ENCODE data around the gene RAD54L.
"Not testable (repeated sequence)": the region's sequence is repeated elsewhere in the genome, so short reads cannot be mapped to it uniquely, and the experiment has no call there.

RAD54L gene

GRCh38 chr1:46247436-46248121 is at the start of gene RAD54L:
Gene RAD54L (plus strand): TSS chr1:46247763. CDS start chr1:46248406, 643 bp downstream.
- peak; percentile 96 for DNase-seq (ENCODE audit: low read depth)

DNA sequence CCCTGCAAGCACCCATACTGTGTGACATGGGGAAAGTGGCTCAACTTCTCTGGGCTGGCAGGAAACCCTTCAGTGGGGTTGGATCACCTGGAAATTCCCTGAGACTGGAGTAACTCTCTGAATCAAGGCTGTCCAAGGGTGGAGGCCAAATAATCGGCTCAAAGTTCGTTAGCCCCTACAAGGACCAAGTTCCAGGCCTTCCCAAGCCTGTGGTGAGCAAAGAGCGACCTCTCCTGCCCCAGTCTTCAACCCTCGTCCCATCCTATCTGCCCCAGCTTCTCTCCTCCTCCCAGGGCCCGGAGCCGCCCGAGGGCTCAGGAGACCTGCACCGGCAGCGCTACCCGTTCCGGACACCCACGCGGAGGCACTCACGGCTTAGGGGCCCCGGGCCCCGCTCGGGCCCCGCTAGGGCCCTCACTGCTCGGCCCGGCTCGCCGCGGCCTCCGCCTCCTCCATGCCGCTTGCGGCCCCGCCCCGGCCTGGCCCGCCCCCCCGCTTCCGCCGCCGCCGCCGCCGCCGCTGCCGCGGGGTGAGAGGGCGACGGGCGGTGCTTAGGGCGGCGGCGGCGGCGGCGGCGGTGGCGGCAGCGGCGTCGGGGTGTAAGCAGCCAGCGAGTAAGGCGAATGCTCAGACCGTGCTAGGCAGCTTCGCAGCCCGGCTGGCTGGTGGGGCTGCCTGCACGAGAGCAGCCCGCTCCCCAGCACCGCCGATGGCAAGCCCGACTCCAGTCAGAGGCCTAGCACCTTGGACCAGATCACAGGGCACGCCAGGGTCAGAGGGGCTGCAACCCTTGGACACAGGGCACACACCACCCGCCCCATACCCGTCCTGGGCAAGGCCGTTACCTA is 49.4 kb upstream of the RAD54L start, which contains the start of gene POMGNT1:
Gene POMGNT1, minus strand, starts transcription at position 471 of the 848 bp plus-strand sequence. CDS start 613 bp downstream, outside the sequence.
- peak; percentile 58 for DNase-seq (ENCODE audit: low read depth)

GRCh38 chr1:46199233-46199749 is 48.3 kb upstream of the RAD54L start:
- DNase-seq (ENCODE audit: low read depth) = no peak

GRCh38 chr1:46203738-46204405 is 43.7 kb upstream of the RAD54L start:
- DNase-seq (ENCODE audit: low read depth) = no peak

DNA sequence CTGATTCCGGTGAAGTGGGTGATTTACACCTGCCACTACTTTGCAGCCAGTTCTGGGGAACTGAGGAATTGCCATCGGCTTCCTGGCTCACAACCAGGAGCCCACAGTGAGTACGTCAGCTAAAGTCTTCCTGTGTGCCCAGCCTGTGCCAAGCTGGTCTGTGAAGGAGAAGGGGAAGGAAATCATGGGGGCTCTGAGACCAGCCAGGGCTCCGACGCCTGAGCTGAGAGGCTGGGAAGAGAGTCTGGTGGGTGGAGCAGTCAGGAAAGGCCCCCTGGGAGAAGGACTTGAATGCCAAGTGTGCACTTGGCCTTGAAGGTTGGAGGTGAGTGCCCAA is 43.2 kb upstream of the RAD54L start:
- no peak for DNase-seq (ENCODE audit: low read depth)

GRCh38 chr1:46205141-46205540 is 42.4 kb upstream of the RAD54L start:
- DNase-seq (ENCODE audit: low read depth) = no peak

GRCh38 chr1:46205791-46206190 is 41.8 kb upstream of the RAD54L start:
- no peak for DNase-seq (ENCODE audit: low read depth)

- no peak for DNase-seq (ENCODE audit: low read depth)
These were observed 41.2 kb upstream of the RAD54L start for GRCh38 chr1:46206399-46206798.

DNA sequence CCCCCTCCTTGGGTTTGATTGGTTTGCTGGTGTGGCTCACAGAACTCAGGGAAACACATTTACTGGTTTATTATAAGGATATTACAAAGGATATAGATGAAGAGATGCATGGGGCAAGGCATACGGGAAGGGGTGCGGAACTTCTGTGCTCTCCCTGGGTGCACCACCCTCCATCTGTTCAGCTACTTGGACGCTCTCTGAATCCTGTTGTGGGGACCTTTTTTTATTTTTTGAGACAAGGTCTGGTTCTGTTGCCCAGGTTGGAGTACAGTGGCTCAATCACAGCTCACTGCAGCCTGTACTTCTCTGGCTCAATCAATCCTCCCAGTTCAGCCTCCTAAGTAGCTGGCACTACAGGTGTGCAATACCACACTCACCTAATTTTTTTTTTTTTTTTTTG is 37.0 kb upstream of the RAD54L start:
- no peak for DNase-seq (ENCODE audit: low read depth)

- DNase-seq (ENCODE audit: low read depth) = no peak
These were observed 36.5 kb upstream of the RAD54L start for GRCh38 chr1:46211051-46211450.

DNA sequence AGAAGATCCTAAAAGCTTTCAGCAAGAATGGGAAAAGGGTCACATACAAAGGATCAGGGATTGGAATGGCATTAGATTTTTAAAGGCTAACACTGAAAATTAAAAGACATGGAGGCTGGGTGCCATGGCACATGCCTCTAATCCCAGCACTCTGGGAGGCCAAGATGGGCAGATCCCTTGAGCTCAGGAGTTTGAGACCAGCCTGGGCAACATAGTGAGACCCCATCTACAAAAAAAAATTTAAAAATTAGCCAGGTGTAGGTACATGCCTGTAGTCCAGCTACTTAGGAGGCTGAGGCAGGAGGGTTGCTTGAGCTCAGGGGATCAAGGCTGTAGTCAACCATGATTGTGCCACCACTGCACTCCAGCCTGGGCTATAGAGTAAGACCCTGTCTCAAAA is 32.1 kb upstream of the RAD54L start:
- no peak for DNase-seq (ENCODE audit: low read depth)

GRCh38 chr1:46218443-46218842 is 29.1 kb upstream of the RAD54L start:
- DNase-seq (ENCODE audit: low read depth) = no peak

DNA sequence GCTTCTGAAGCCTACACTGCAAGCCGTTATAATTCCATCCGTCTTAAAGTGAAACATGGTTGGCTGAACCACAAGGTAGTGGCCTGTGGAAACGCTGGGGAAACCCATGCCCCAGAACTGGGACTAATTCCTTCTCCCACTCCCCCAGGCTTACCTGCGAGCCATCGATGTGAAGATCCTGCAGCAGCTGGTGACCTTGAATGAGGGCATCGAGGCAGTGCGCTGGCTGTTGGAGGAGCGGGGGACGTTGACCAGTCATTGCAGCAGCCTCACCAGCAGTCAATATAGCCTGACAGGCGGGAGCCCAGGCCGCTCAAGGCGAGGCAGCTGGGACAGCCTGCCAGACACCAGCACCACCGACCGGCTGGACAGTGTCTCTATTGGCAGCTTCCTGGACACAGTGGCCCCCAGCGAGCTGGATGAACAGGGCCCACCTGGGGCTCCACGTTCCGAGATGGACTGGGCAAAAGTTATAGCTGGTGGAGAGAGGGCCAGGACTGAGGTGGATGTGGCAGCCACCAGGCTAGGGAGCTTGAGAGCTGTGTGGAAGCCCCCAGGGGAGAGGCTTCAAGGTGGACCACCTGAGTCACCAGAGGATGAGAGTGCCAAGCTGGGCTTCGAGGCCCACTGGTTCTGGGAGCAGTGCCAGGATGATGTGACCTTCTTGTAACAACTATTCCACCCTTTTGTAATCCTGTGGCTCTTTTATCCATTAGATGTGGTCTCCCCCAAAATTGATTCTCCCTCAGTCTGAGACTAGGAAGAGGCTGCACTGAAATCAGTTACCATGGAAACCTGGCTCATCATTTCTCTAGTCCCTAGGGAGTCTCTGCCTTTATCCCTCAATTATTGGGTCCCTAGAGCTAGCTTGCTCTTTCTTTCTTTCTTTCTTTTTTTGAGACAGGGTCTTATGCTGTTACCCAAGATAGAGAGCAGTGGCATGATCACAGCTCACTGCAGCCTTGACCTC is 27.7 kb upstream of the RAD54L start:
- DNase-seq (ENCODE audit: low read depth) = no peak

DNA sequence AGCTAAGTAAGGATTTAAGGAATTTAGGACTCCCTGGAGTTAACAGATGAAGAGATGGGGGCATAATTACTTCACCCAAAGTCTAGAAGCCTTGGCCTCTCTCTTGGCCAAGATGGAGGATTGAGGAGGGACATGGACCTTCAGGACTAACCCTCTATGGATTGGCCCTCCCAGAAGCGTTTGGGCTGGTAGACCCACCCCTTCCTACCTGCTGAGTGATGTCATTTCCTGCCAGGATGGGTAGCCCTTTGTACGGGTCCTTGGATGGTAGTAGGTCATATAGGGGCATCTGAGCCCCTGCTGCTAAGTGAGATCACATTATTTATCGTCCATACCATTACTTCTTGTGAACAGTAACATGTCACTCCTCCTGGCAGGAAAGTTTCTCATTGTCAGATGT is 26.8 kb upstream of the RAD54L start:
- no peak for DNase-seq (ENCODE audit: low read depth)

DNA sequence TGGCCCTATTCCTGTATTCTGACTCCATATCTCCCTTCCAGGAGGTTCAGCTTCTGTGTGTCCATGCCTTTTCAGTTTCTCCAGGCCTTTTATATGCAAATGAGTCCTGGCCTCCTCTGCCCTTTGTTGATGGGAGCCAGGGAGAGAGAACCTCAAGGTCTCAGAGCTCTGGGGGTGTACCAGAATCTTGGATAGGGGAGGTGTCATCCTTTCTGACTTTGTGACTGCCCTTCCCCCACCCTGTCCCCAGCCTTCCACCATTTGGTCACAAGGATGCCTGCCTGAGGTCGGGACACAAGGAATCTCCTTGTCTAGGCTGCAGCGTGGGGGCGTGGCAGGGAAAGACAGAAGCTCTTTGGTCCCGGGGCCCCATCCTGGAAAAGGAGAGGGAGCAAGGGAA is 25.8 kb upstream of the RAD54L start:
- DNase-seq (ENCODE audit: low read depth) = no peak

GRCh38 chr1:46223055-46223454 is 24.5 kb upstream of the RAD54L start:
- DNase-seq (ENCODE audit: low read depth) = not testable (repeated sequence)

GRCh38 chr1:46223472-46223943 is 24.1 kb upstream of the RAD54L start:
- peak; percentile 41 for DNase-seq (ENCODE audit: low read depth)

GRCh38 chr1:46224966-46225365 is 22.6 kb upstream of the RAD54L start:
- no peak for DNase-seq (ENCODE audit: low read depth)

DNA sequence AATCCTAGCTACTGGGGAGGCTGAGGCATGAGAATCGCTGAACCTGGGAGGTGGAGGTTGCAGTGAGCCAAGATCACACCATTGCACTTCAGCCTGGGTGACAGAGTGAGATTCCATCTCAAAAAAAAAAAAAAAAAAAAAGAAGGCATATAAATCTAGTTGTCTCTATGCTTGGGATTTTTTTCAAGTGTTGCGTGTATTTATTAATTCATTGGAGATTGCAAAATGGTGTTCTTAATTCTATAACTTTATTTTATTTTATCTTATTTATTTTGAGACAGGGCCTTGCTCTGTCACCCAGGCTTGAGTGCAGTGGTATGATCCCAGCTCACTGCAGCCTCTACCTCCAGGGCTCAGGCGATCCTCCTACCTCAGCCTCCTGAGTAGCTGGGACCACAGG is 16.3 kb upstream of the RAD54L start:
- not testable (repeated sequence) for DNase-seq (ENCODE audit: low read depth)

GRCh38 chr1:46236882-46237281 is 10.7 kb upstream of the RAD54L start:
- DNase-seq (ENCODE audit: low read depth) = no peak

DNA sequence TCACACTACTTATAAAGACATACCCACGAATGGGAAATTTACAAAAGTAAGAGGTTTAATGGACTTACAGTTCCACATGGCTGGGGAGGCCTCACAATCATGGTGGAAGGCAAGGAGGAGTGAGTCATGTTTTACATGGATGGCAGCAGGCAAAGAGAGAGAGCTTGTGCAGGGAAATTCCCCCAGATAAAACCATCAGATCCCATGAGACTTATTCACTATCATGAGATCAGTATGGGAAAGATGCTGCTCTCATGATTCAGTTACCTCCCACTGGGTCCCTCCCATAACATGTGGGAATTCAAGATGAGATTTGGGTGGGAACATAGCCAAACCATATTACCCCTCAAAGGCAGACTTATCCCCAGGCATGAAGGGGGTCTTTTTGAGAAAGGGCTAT is 8.7 kb upstream of the RAD54L start:
- not testable (repeated sequence) for DNase-seq (ENCODE audit: low read depth)
